T-helper 17 cell (primary cell): Measurements from ENCODE around the gene B4GALT2. TPM values are rescaled to one million over a fixed set of nuclear protein-coding genes. Genes with fewer than 3 reads are reported as not detected.

Experiments
- ATAC-seq: fragments of 150-1000 bp; cut with Tn5 transposase; 2 replicates; pipeline ENCODE4 v1.10.0; 2021; ENCODE audit warnings: mild to moderate bottlenecking, moderate library complexity
- DNase-seq, 3 donors: peaks; one replicate each; pipeline versions ENCODE4 v3.0.0 to v3.0.0-alpha.2; 2020 to 2021
- H3K9me3 ChIP-seq: one replicate; pipeline ENCODE4 v1.7.0; 2013; ENCODE audit warnings: low read length, mild to moderate bottlenecking; ENCODE audit not compliant: control insufficient read depth, poor library complexity, severe bottlenecking
- H3K27ac Mint-ChIP-seq: one replicate; pipeline ENCODE4 v1.8.0; 2022; ENCODE audit warnings: mild to moderate bottlenecking, moderate library complexity, mixed read lengths
- H3K27me3 Mint-ChIP-seq: one replicate; pipeline ENCODE4 v1.8.0; 2022; ENCODE audit warnings: mixed read lengths
- H3K36me3 Mint-ChIP-seq: one replicate; pipeline ENCODE4 v1.8.0; 2022; ENCODE audit warnings: low read depth, mixed read lengths
- H3K4me1 Mint-ChIP-seq: one replicate; pipeline ENCODE4 v1.8.0; 2022; ENCODE audit warnings: mild to moderate bottlenecking, mixed read lengths
- H3K4me3 Mint-ChIP-seq: one replicate; pipeline ENCODE4 v1.8.0; 2022; ENCODE audit warnings: mild to moderate bottlenecking, moderate library complexity, mixed read lengths
- total RNA-seq, 4 donors: library from RNA in 2 of 4; stranded (reverse) in 2 of 4; gene quantifications; one replicate each; pipeline ENCODE4 v1.2.3 and lab custom pipeline; 2022 to 2026

The B4GALT2 gene
- total RNA-seq, 2 donors from 2014 or later: 2.8 to 3.4 TPM

- Mint-ChIP-seq H3K4me1 (peaks cover 19% of the 10 kb centered on the region), H3K36me3 (no peaks in the 10 kb centered on the region), H3K27ac (peak overlapping the region; percentile 85), H3K27me3 (no peaks in the 10 kb centered on the region), H3K4me3 (peak overlapping the region; percentile 93)
- DNase-seq: no peak
- no peaks in the 10 kb centered on the region for H3K9me3 ChIP-seq
- ATAC-seq: no peak
These were observed 11.5 kb downstream of the B4GALT2 start for GRCh38 chr1:43990271-43991199.

- no peak for ATAC-seq
- H3K27ac Mint-ChIP-seq: peak overlapping the region; percentile 85
These were observed 12.1 kb downstream of the B4GALT2 start for GRCh38 chr1:43991200-43991475.

GRCh38 chr1:43991476-43992231, 12.6 kb downstream of the B4GALT2 start, which contains the start of gene CCDC24:
Gene CCDC24 (plus strand): TSS chr1:43991599. CDS start chr1:43991879, 280 bp downstream.
- H3K4me3 Mint-ChIP-seq: peak within 1 kb of the TSS; percentile 93
- H3K27me3 Mint-ChIP-seq: no peaks in the 10 kb centered on the region
- peaks cover 20% of the 10 kb centered on the region for H3K4me1 Mint-ChIP-seq

More at GRCh38 chr1:43991200-43991475, 12.1 kb downstream of the B4GALT2 start:
- H3K9me3 ChIP-seq: no peaks in the 10 kb centered on the region
- Mint-ChIP-seq H3K4me1 (peaks cover 19% of the 10 kb centered on the region), H3K4me3 (peak overlapping the region; percentile 93), H3K36me3 (no peaks in the 10 kb centered on the region), H3K27me3 (no peaks in the 10 kb centered on the region)
- no peak for DNase-seq

GRCh38 chr1:43992232-43992995, 13.4 kb downstream of the B4GALT2 start:
- DNase-seq: no peak
- Mint-ChIP-seq H3K36me3 (no peaks in the 10 kb centered on the region), H3K27ac (peak overlapping the region; percentile 85), H3K27me3 (no peaks in the 10 kb centered on the region), H3K4me1 (peaks cover 20% of the 10 kb centered on the region), H3K4me3 (peak overlapping the region; percentile 93)
- ATAC-seq: no peak
- H3K9me3 ChIP-seq: no peaks in the 10 kb centered on the region

More at GRCh38 chr1:43991476-43992231, 12.6 kb downstream of the B4GALT2 start, which contains the start of gene CCDC24:
- Mint-ChIP-seq H3K36me3 (no peaks in the 10 kb centered on the region), H3K27ac (peak within 1 kb of the TSS; percentile 85)
- ATAC-seq: peak; percentile 86
- H3K9me3 ChIP-seq: no peaks in the 10 kb centered on the region
- DNase-seq: peak; percentile 56 to 74 (median 73)

GRCh38 chr1:43993206-43993914, 14.3 kb downstream of the B4GALT2 start:
- H3K27ac Mint-ChIP-seq: peak overlapping the region; percentile 85
- ATAC-seq: no peak
- no peaks in the 10 kb centered on the region for H3K27me3 Mint-ChIP-seq
- H3K9me3 ChIP-seq: no peaks in the 10 kb centered on the region
- H3K4me3 Mint-ChIP-seq: peak overlapping the region; percentile 93
- H3K36me3 Mint-ChIP-seq: no peaks in the 10 kb centered on the region
- peaks cover 20% of the 10 kb centered on the region for H3K4me1 Mint-ChIP-seq
- no peak for DNase-seq

GRCh38 chr1:43994071-43994470, 15.1 kb downstream of the B4GALT2 start:
- peaks cover 20% of the 10 kb centered on the region for H3K4me1 Mint-ChIP-seq
- no peak overlapping the region for H3K4me3 Mint-ChIP-seq
- no peak overlapping the region for H3K27ac Mint-ChIP-seq
- DNase-seq: no peak
- no peak for ATAC-seq
- no peaks in the 10 kb centered on the region for H3K9me3 ChIP-seq
- no peaks in the 10 kb centered on the region for H3K36me3 Mint-ChIP-seq
- no peaks in the 10 kb centered on the region for H3K27me3 Mint-ChIP-seq

- no peak overlapping the region for H3K27ac Mint-ChIP-seq
- H3K9me3 ChIP-seq: no peaks in the 10 kb centered on the region
- no peak for DNase-seq
- H3K27me3 Mint-ChIP-seq: no peaks in the 10 kb centered on the region
- no peak overlapping the region for H3K4me3 Mint-ChIP-seq
- no peaks in the 10 kb centered on the region for H3K36me3 Mint-ChIP-seq
- no peak for ATAC-seq
- peaks cover 20% of the 10 kb centered on the region for H3K4me1 Mint-ChIP-seq
These were observed 16.1 kb downstream of the B4GALT2 start for GRCh38 chr1:43994794-43995790.

GRCh38 chr1:43995984-43996732, 17.1 kb downstream of the B4GALT2 start:
- Mint-ChIP-seq H3K27ac (no peak overlapping the region), H3K36me3 (no peaks in the 10 kb centered on the region), H3K27me3 (peaks cover 3% of the 10 kb centered on the region)

GRCh38 chr1:43996733-43997115, 17.7 kb downstream of the B4GALT2 start:
- no peak for DNase-seq
- peaks cover 6% of the 10 kb centered on the region for H3K27me3 Mint-ChIP-seq
- H3K27ac Mint-ChIP-seq: no peak overlapping the region
- H3K36me3 Mint-ChIP-seq: no peaks in the 10 kb centered on the region
- no peak for ATAC-seq
- no peak overlapping the region for H3K4me3 Mint-ChIP-seq
- no peaks in the 10 kb centered on the region for H3K9me3 ChIP-seq
- H3K4me1 Mint-ChIP-seq: peaks cover 17% of the 10 kb centered on the region

More at GRCh38 chr1:43995984-43996732, 17.1 kb downstream of the B4GALT2 start:
- ATAC-seq (no peak), DNase-seq (no peak)
- peaks cover 20% of the 10 kb centered on the region for H3K4me1 Mint-ChIP-seq
- no peak overlapping the region for H3K4me3 Mint-ChIP-seq
- H3K9me3 ChIP-seq: no peaks in the 10 kb centered on the region

- no peaks in the 10 kb centered on the region for H3K9me3 ChIP-seq
- DNase-seq (no peak), ATAC-seq (no peak)
- H3K27ac Mint-ChIP-seq: no peak overlapping the region
- H3K4me3 Mint-ChIP-seq: no peak overlapping the region
- H3K36me3 Mint-ChIP-seq: no peaks in the 10 kb centered on the region
- peaks cover 11% of the 10 kb centered on the region for H3K4me1 Mint-ChIP-seq
- H3K27me3 Mint-ChIP-seq: peaks cover 6% of the 10 kb centered on the region
These were observed 18.4 kb downstream of the B4GALT2 start for GRCh38 chr1:43997295-43997999.

GRCh38 chr1:43998000-43998378, 19.0 kb downstream of the B4GALT2 start:
- Mint-ChIP-seq H3K27ac (no peak overlapping the region), H3K4me3 (no peak overlapping the region), H3K27me3 (peaks cover 6% of the 10 kb centered on the region), H3K4me1 (peaks cover 7% of the 10 kb centered on the region), H3K36me3 (no peaks in the 10 kb centered on the region)
- no peaks in the 10 kb centered on the region for H3K9me3 ChIP-seq
- ATAC-seq (no peak), DNase-seq (no peak)
